B cell (primary cell): ENCODE results near the gene PSMB8. TPM values are rescaled to one million over a fixed set of nuclear protein-coding genes. Genes with fewer than 3 reads are reported as not detected.

Experiments
- ATAC-seq: fragments of 200-7000 bp; cut with Tn5 transposase; one replicate; pipeline ENCODE4 v1.10.0; 2021; ENCODE audit warnings: low read depth, mild to moderate bottlenecking, moderate number of reproducible peaks, moderate library complexity
- CTCF ChIA-PET: fragments of 350-600 bp; sonication (Branson Sonifier 250); formaldehyde crosslinking; loops from one replicate; lab custom pipeline; 2021; ENCODE audit warnings: antibody characterized with exemption, inconsistent platforms; lab: Charles Lee
- POLR2A ChIA-PET: fragments of 350-600 bp; sonication (Branson Sonifier 250); formaldehyde crosslinking; loops from one replicate; lab custom pipeline; 2021; ENCODE audit warnings: antibody characterized with exemption; lab: Charles Lee
- DNase-seq: peaks from one replicate; pipeline ENCODE4 v3.0.0; 2013
- H2AFZ ChIP-seq: 2 replicates; pipeline ENCODE4 v1.6.1; 2012; ENCODE audit warnings: mild to moderate bottlenecking, low read depth, low read length; ENCODE audit not compliant: insufficient read depth, poor library complexity, severe bottlenecking
- H3K27ac ChIP-seq, 2 donors: 1 replicate in 1 of 2; 2 replicates in 1 of 2; pipeline ENCODE4 v1.5.1; 2012 to 2013; ENCODE audit warnings: low read length in 2 of 2, mild to moderate bottlenecking in 2 of 2, moderate library complexity in 1 of 2
- H3K27me3 ChIP-seq, 4 experiments: fragments of 200-600 bp in 1 of 4; sonication (generic) in 1 of 4; replicated peaks in 1 of 4; 1 replicate in 2 of 4; 2 replicates in 2 of 4; pipeline versions ENCODE4 v1.6.1 to v1.7.0; 2013 to 2016; ENCODE audit warnings: low read length in 3 of 4, mild to moderate bottlenecking in 2 of 4, mixed read lengths in 1 of 4, moderate library complexity in 1 of 4; ENCODE audit not compliant: insufficient read depth in 4 of 4, control insufficient read depth in 3 of 4; ENCODE audit errors: control extremely low read depth in 1 of 4
- H3K36me3 ChIP-seq, 2 experiments: replicated peaks in 1 of 2; 1 replicate in 1 of 2; 2 replicates in 1 of 2; pipeline versions ENCODE4 v1.6.1 to v1.7.1; 2013; ENCODE audit warnings: low read length in 1 of 2; ENCODE audit not compliant: insufficient read depth in 2 of 2, control insufficient read depth in 1 of 2; ENCODE audit errors: control extremely low read depth in 1 of 2, extremely low read depth in 1 of 2
- H3K4me1 ChIP-seq, 2 donors: fragments of 200-600 bp in 1 of 2; sonication (generic) in 1 of 2; 1 replicate in 1 of 2; 2 replicates in 1 of 2; pipeline versions ENCODE4 v1.5.1 to v1.6.1; 2013 to 2017; ENCODE audit warnings: low read length in 2 of 2; ENCODE audit not compliant: control insufficient read depth in 2 of 2, insufficient read depth in 2 of 2
- H3K4me2 ChIP-seq: replicated peaks from 2 replicates; pipeline ENCODE3; 2012; ENCODE audit warnings: mild to moderate bottlenecking, low read depth, low read length; ENCODE audit not compliant: poor library complexity, severe bottlenecking
- H3K4me3 ChIP-seq, 5 experiments: fragments of 200-600 bp in 1 of 5; sonication (generic) in 1 of 5; 1 replicate in 3 of 5; 2 replicates in 2 of 5; pipeline versions ENCODE4 v1.5.1 to v1.7.0; 2011 to 2016; ENCODE audit warnings: low read length in 4 of 5, mild to moderate bottlenecking in 4 of 5, low read depth in 2 of 5, control low read depth in 1 of 5, moderate library complexity in 1 of 5; ENCODE audit not compliant: insufficient read depth in 1 of 5; ENCODE audit errors: control extremely low read depth in 1 of 5, extremely low read depth in 1 of 5
- H3K79me2 ChIP-seq: fragments of 200-600 bp; sonication (generic); one replicate; pipeline ENCODE4 v1.6.0; 2016; ENCODE audit warnings: low read length; ENCODE audit not compliant: control insufficient read depth, insufficient read depth
- H3K9ac ChIP-seq: fragments of 200-600 bp; sonication (generic); 2 replicates; pipeline ENCODE4 v1.6.1; 2017; ENCODE audit warnings: mild to moderate bottlenecking, low read length, moderate library complexity
- H3K9me3 ChIP-seq, 3 donors: one replicate each; pipeline versions ENCODE4 v1.6.1 to v1.7.1; 2013; ENCODE audit warnings: low read length in 2 of 3; ENCODE audit not compliant: control insufficient read depth in 2 of 3, insufficient read depth in 1 of 3; ENCODE audit errors: control extremely low read depth in 1 of 3
- H4K20me1 ChIP-seq: 2 replicates; pipeline ENCODE4 v1.6.0; 2012; ENCODE audit warnings: mild to moderate bottlenecking, low read length; ENCODE audit not compliant: insufficient read depth, control insufficient read depth, poor library complexity, severe bottlenecking
- H3K27ac Mint-ChIP-seq: one replicate; pipeline ENCODE4 v1.8.0; 2021; ENCODE audit warnings: mixed read lengths
- H3K27me3 Mint-ChIP-seq: one replicate; pipeline ENCODE4 v1.8.0; 2021; ENCODE audit warnings: mixed read lengths
- H3K4me1 Mint-ChIP-seq: one replicate; pipeline ENCODE4 v1.8.0; 2021; ENCODE audit warnings: mixed read lengths
- H3K4me3 Mint-ChIP-seq: one replicate; pipeline ENCODE4 v1.8.0; 2021; ENCODE audit warnings: mixed read lengths
- H3K9me3 Mint-ChIP-seq: one replicate; pipeline ENCODE4 v1.8.0; 2022; ENCODE audit warnings: mixed read lengths; ENCODE audit not compliant: insufficient read depth
- EZH2 ChIP-seq: IDR thresholded peaks from 2 replicates; pipeline ENCODE4 v1.6.1; 2012; ENCODE audit warnings: borderline replicate concordance, low read depth, mild to moderate bottlenecking, moderate library complexity, low read length; ENCODE audit not compliant: insufficient read depth, poor library complexity, severe bottlenecking
- WGBS: methylation state at CpG from one replicate; pipeline ENCODE4 v1.1.5; 2013; ENCODE audit warnings: missing lambda C conversion rate; ENCODE audit not compliant: insufficient coverage; 5-methylcytosine and 5-hydroxymethylcytosine counted together
- intact Hi-C: fragments of 100-400 bp; cut with micrococcal nuclease; formaldehyde crosslinking; loops from one replicate; pipeline ENCODE4 v1.10.0; 2022
- polyA plus RNA-seq: library from polyadenylated mRNA; depleted of rRNA; stranded (reverse); fragments of >200 nt; gene quantifications from 2 replicates; pipeline ENCODE4 v1.2.3, GENCODE V29; 2012
- total RNA-seq, 2 donors: library from RNA; stranded (reverse); fragments of 120-200 nt in 1 of 2; gene quantifications; 1 replicate in 1 of 2; 2 replicates in 1 of 2; pipeline versions ENCODE4 v1.2.3 to v1.2.4, GENCODE V29; 2013 to 2022
- TF ChIP-seq, protein P1 (sequence below): fragments of 200-600 bp; IDR thresholded peaks from one replicate; pipeline ENCODE4 v1.8.0; 2022; ENCODE audit warnings: antibody characterized with exemption, mild to moderate bottlenecking

The PSMB8 gene
- total and polyA plus RNA-seq, 2 donors (not counting 1 experiment from before 2014, with no cell fraction given): 129 to 256 TPM

DNA sequence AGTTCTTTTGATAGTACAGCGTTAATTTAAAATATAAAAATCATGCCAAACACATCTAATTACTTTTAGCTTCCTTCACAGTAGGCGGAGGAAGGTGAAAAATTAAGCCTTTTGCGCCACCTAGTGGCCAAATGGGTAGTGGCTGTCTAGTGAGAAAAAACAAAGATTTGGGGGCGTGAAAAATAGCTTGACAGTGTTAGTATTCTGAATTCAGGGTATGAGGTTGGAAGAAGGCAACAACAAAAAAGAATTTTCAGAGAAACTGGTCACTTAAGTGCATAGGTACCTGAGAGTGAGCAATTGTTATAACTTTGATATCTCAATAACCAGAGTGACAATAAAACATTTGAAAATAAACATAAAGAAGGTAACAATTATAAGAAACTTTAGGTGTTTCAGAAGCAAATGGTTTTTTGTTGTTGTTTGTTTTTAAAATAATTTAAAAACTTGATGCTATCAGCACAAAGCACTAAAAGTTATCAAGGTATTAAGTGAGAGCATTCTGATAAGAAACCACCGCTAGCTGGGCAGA lies 24.5 kb upstream of the PSMB8 start:
- Histone ChIP-seq H3K4me3 (no peak overlapping the region), H3K27me3 (no peaks in the 10 kb centered on the region), H3K4me1 (peaks cover 27 to 28% of the 10 kb centered on the region in 2 donors), H3K79me2 (no peaks in the 10 kb centered on the region), H2AFZ (no peak overlapping the region), H3K27ac (no peak overlapping the region), H3K36me3 (peaks cover 0 to 2% of the 10 kb centered on the region in 2 experiments), H3K9ac (no peak overlapping the region), H3K9me3 (peaks cover 0 to 4% (median 0%) of the 10 kb centered on the region in 3 donors), H3K4me2 (peak overlapping the region; percentile 63), H4K20me1 (no peaks in the 10 kb centered on the region)
- intact Hi-C loops: loop anchor here (1.0 to 5.0 kb wide), 7 partner anchors 14 to 453 kb away; partner anchors contain the start of genes HLA-DOB, PSMB9 and TAP2
- H3K9me3 Mint-ChIP-seq: no peaks in the 10 kb centered on the region
- H3K27ac Mint-ChIP-seq: no peak overlapping the region
- ChIA-PET CTCF (interaction anchor here (0.5 to 9.6 kb wide), 71 partner anchors 10 to 774 kb away, joined by 3 to 249 read pairs (median 5); partner anchors contain the start of genes BRD2, HLA-DMA, HLA-DMB and HLA-DOB), POLR2A (interaction anchor here (0.6 to 2.8 kb wide), 11 partner anchors 10 to 176 kb away, joined by 3 to 37 read pairs (median 5); partner anchors contain the start of genes PSMB8, PSMB9, TAP1 and TAP2)
- ATAC-seq (peak; percentile 64), DNase-seq (peak; percentile 91)
- TF ChIP-seq, protein P1, sequence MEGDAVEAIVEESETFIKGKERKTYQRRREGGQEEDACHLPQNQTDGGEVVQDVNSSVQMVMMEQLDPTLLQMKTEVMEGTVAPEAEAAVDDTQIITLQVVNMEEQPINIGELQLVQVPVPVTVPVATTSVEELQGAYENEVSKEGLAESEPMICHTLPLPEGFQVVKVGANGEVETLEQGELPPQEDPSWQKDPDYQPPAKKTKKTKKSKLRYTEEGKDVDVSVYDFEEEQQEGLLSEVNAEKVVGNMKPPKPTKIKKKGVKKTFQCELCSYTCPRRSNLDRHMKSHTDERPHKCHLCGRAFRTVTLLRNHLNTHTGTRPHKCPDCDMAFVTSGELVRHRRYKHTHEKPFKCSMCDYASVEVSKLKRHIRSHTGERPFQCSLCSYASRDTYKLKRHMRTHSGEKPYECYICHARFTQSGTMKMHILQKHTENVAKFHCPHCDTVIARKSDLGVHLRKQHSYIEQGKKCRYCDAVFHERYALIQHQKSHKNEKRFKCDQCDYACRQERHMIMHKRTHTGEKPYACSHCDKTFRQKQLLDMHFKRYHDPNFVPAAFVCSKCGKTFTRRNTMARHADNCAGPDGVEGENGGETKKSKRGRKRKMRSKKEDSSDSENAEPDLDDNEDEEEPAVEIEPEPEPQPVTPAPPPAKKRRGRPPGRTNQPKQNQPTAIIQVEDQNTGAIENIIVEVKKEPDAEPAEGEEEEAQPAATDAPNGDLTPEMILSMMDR: peak; percentile 94
- TF ChIP-seq EZH2: no peak
- 0% methylated on average over 1 of the region's 5 CpGs for WGBS
- no peaks in the 10 kb centered on the region for H3K27me3 Mint-ChIP-seq
- H3K4me1 Mint-ChIP-seq: peaks cover 30% of the 10 kb centered on the region
- no peak overlapping the region for H3K4me3 Mint-ChIP-seq
